GM18499 (cell line): Measurements from ENCODE around the gene NLGN4Y.

Experiments
- ATAC-seq: cut with Tn5 transposase; IDR thresholded peaks from one replicate; pipeline ENCODE4 v1.9.1; 2021; ENCODE audit warnings: moderate number of reproducible peaks; ENCODE audit not compliant: insufficient read depth, unreplicated experiment

NLGN4Y gene

GRCh38 chrY:14524272-14525231 lies at the start of gene NLGN4Y:
Gene NLGN4Y (plus strand): TSS chrY:14524529. CDS start chrY:14622120, 97,591 bp downstream.
- no peak for ATAC-seq

DNA sequence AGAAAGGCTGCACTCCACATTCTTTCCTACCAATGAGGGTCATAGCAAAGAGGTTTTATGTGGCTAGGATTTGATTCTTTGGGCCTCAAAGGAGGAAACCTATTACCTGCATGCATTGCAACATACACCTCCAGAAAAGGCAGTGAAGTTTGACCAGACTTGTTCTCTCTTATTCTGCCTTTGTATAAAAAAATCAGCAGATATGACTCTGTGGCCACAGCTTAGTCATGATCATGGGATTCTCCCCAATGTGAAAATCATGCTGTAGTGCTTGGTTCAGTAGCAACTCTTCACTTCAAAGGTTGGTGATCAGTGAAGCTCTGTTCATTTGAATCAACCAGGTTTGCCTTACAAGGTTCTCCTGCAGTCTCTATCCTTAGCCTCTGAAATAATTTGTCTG lies 38.4 kb upstream of the NLGN4Y start:
- no peak for ATAC-seq

- no peak for ATAC-seq
These were observed 34.1 kb upstream of the NLGN4Y start for GRCh38 chrY:14490226-14490625.

DNA sequence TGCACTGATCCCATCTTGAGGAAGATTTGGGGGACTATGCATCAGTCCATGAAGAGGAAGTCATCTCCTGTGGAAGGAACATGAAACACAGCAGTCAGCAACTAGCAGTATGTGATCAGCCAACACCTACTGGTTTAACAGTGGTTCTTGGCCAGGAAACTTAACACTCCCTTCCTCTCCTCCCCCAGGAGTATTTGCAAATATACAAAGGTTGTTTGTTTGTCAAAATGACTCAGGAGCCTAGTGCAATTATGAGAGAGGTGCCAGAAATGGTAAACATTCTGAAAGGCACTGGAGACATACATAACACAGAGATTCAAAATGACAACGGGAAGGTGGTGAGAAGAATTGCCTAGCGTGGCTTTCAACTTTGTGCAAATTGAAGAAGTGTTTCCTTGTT lies 26.3 kb upstream of the NLGN4Y start:
- no peak for ATAC-seq

DNA sequence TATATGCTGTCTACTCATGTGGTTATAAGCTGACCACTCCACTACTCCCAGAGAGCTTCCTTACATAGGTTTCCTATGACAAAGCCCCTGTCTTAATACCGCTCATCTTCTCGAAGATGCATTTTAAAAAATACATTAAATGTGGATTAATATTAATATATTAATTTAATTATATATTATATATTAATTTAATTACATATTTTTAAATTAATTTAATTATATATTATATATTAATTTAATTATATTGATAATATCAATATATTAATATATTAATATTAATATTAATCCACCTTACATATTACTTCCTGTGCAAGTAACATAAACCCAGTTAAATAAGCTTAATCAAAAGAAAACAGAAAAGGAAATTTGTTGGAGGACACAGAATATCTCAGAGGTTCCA lies 19.7 kb upstream of the NLGN4Y start:
- ATAC-seq, result no peak

DNA sequence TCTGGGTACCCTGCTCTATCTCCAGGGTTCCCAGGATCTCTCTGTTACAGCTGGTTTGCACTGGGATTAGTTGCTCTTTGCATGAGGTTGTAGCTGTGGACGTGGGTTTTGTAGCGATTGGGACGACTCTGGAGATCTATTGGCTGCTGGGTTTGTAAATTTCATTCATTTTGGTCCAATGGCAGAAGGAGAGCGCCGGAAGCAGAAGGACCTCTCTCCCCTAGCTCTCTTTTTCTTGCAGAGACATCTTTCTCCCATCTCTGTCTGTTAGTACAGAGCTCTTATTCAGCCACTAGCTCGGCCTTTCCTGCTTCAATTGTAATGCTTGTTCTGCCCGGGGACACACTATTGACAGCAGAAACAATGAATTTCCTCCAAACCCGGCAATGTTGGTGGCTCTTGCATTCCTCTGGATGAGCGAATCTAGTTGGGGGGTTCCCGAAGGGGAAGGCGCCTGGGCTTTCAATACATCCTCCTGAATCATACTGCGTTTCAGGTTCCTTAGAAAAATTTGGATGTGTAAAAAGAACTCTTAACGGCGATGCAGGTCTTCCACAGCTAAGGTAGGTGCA lies 1.9 kb upstream of the NLGN4Y start:
- ATAC-seq, result no peak

DNA sequence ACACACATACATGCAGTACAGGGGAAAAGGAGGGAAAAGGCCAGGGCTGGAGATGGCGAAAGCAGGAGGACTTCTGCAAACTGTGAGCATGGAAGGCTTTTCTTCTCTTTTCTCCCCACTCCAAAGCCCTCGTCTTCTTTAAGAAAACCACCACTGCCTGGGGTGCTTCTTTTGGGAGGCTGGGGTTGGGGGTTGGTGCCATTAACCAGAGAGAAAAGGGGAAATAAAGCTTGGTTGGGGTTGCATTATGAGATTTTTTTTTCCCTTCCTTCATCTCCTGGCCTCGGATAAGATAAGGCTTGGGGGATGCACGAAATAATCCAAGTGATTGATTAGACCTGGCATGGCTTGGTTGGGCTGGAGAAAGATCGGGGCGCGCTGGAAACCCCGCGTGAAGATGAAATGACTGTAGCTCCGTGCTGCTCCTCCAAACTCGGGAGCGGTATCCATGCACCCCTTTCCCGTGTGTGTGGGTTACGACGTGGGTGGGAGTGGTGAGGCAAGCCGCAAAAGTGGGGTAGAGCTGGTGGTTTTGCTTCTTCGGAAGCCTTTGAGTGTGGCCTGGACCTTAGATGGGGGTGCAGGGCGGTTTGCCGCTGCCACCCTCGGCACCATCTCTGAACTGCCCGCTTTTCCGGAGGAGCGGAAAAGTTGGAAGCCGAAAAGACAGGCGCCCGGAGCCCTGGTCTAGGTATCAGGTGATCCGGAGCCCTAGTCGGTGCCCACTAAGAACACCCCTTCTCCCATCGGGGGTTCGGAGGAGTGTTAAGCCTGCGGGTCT lies 648 bp upstream of the NLGN4Y start:
- no peak for ATAC-seq

DNA sequence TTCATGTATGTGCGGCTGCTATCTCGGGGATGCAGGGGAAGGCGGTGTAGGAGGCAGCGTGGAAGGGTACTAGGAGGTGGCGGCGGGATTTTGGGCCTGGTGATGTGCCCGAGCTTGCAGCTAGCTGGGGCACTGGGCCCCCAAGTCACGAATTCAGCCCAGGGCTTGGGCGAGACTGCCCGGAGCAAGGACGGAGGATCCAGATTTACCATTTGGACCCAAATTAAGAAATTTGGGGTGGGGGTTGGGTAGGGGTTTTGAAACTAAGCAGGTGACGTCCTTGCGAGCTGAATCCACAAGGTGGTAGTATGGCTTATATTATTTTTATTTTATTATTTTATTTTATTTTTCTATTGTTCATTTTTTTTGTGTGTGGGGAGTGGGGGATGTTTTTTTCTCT lies 986 bp downstream of the NLGN4Y start:
- no peak for ATAC-seq

GRCh38 chrY:14528361-14528760 lies 4.0 kb downstream of the NLGN4Y start:
- ATAC-seq, result no peak

- no peak for ATAC-seq
These were observed 12.4 kb downstream of the NLGN4Y start for GRCh38 chrY:14536703-14537102.

DNA sequence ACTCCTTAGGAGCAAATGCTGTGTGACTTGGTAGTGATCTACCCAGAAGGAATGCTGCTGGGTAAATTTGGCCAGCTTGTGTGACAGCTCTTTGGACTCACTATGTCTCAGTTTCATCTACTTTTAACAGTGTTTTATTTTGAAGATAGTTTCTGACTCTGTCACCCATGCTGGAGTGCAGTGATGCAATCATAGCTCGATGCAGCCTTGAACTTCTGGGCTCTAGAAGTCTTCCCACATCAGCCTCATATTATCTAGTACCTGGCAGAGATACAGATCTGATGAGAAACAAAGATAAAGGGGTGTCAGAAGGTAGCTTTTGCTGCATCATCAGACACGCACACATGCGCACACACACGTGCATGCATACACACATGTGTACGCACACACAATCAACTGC lies 19.2 kb downstream of the NLGN4Y start:
- ATAC-seq, result no peak

- ATAC-seq, result no peak
These were observed 57.0 kb downstream of the NLGN4Y start for GRCh38 chrY:14581294-14581693.

GRCh38 chrY:14586725-14587124 lies 62.4 kb downstream of the NLGN4Y start:
- no peak for ATAC-seq

DNA sequence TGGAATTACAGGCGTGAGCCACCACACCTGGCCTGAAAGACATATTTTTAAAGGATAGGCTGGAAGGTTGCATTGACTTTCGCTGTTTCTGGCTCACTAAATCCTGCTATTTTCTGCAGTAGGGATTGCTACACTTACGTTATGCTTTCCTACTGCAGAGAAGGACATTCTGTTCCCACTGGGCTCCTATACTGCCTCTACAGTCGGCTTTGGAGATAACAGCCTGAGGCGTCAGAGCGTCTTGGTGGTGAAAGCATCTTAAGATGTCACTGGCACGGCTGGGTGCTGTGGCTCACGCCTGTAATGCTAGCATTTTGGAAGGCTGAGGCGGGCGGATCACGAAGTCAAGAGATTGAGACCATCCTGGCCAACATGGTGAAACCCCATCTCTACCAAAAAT lies 77.0 kb downstream of the NLGN4Y start:
- no peak for ATAC-seq

- ATAC-seq, result no peak
These were observed 93.3 kb downstream of the NLGN4Y start for GRCh38 chrY:14617625-14618024.

GRCh38 chrY:14618513-14618912 lies 94.2 kb downstream of the NLGN4Y start:
- ATAC-seq, result no peak

DNA sequence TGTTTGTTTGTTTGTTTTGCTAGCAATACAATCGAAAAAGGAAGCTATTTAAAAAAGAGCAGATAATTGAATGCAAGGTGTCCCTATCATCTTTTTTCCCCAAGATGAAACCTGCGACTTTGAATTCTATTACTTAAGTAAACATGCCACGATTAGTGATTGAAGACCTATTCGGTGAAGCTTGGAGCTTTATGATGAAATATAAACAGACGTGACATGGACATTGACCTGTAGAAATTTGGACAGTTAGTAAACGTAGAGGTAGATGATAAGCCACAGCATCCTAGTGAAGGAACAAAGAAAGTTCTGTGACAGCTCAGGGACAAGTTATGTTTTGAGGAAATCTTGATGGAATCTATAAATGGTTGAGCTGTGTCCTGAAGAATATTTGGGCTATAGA lies 103.9 kb downstream of the NLGN4Y start:
- ATAC-seq, result no peak

DNA sequence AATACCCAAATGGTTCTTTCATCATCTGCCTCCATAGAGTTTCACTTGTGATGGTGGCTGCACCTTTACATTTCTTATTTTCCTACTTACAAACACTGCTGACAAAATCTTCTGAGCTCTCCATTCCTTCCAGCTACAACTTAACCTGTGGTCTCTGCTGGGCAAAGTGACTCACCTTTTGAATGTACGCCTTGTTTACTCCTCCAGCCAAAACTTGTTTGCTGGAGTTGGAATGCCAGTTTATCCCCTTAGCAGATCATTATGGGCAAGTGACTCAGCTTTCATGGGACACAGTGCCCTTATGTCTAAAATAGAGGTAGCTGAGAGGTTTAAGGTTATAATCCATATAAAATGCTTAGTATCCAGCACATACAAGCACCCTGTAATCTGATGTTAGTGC lies 107.3 kb downstream of the NLGN4Y start:
- no peak for ATAC-seq

DNA sequence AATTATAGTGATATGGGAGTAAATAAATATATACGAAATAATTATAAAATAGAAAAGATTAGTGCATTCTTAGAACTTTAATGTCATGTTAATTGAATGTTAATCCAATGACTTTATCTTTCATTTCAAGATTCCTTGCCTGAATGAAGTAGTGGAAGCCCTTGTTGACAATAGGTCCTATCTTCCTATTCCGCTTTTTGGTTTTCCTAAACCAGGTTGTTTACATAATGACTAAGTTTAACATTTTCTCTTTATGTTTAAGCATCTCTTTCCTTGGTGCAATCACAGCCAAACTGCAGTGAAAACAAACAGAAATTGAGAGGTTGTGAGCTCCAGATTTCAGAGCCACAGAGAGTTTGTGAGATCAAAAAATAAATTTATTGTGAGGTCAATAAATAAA lies 109.4 kb downstream of the NLGN4Y start:
- ATAC-seq, result no peak

DNA sequence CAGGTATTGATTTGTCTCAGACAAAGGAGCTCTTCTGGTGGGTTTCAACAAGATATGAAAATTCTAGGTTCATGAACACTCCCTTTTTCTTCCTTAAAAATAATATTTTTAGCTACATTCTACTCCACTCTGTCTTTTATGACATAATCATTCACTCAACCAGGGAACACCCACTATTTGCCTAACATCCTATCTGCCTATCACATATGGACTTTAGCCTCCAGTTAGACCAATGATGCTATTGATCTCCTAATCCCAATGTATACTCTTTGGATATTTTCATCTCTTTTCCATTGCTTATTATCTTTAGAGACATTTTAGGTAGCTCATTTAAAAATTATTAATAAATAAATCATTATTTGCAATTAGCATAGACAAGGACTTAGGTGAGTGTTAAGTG lies 110.6 kb downstream of the NLGN4Y start:
- ATAC-seq, result no peak

DNA sequence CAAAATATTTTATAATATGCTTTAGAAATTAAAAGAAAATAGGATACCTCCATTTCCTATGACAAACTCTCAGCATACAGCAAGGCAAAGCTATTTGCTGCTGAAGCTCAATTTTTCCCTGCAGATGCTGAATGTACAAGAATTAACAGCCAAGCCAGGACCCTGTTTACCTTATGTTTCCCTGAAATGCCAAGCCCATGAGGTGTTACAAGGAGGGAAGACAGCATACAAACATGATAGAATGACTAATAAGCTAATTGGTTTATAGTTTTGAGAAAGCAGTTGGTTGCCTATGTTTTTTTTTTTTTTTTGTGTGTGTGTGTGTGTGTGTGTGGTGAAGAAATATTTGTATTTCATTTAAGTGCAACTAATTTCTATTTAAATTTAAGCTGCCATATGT lies 113.2 kb downstream of the NLGN4Y start:
- no peak for ATAC-seq
